Measurements from ENCODE around the gene ARHGAP24. TPM values are rescaled to one million over a fixed set of nuclear protein-coding genes. Genes with fewer than 3 reads are reported as not detected.

The ARHGAP24 gene
- total RNA-seq, 2 donors from 2014 or later, result 66.8 to 85.6 TPM

- Histone ChIP-seq H3K27me3 (ENCODE audit: control insufficient read depth, insufficient read depth, low read length, poor library complexity, severe bottlenecking) (no peaks in the 10 kb centered on the region), H3K27ac (ENCODE audit: low read depth, low read length) (no peak overlapping the region), H3K4me3 (ENCODE audit: low read length) (no peak overlapping the region), H3K9me3 (ENCODE audit: control insufficient read depth, low read length) (no peaks in the 10 kb centered on the region), H3K9ac (ENCODE audit: extremely low read depth, low read length, poor library complexity, severe bottlenecking) (no peak overlapping the region), H3K4me1 (ENCODE audit: control insufficient read depth, insufficient read depth, low read length) (peaks cover 1% of the 10 kb centered on the region), H3K36me3 (ENCODE audit: control insufficient read depth, insufficient read depth, low read length) (no peaks in the 10 kb centered on the region)
- no peaks in the 10 kb centered on the region for H3K36me3 Mint-ChIP-seq (ENCODE audit: low read depth)
- H3K4me3 Mint-ChIP-seq, result no peak overlapping the region
- H3K27ac Mint-ChIP-seq, result no peak overlapping the region
- WGBS, 2 experiments (ENCODE audit: insufficient coverage in 1 of 2, insufficient read length in 1 of 2), result 76% methylated on average over 5 of the region's 5 CpGs; no CpG with 5 or more reads in 1 of the 2 experiments
- no peak for TF ChIP-seq CTCF (conservative IDR thresholded peaks at IDR 0.05)
- H3K4me1 Mint-ChIP-seq, result peaks cover 22% of the 10 kb centered on the region
- no peaks in the 10 kb centered on the region for H3K9me3 Mint-ChIP-seq
- DNase-seq, result no peak
- H3K27me3 Mint-ChIP-seq (ENCODE audit: insufficient read depth), result no peaks in the 10 kb centered on the region
These were observed 394.2 kb downstream of the ARHGAP24 start for GRCh38 chr4:85869181-85869580.

GRCh38 chr4:85870298-85871083 lies 395.5 kb downstream of the ARHGAP24 start:
- no peak overlapping the region for H3K27ac Mint-ChIP-seq
- H3K4me3 Mint-ChIP-seq, result no peak overlapping the region

GRCh38 chr4:85873566-85873965 lies 398.6 kb downstream of the ARHGAP24 start:
- H3K9ac ChIP-seq (ENCODE audit: extremely low read depth, low read length, poor library complexity, severe bottlenecking), result no peak overlapping the region
- H3K9me3 ChIP-seq (ENCODE audit: control insufficient read depth, low read length), result no peaks in the 10 kb centered on the region
- H3K9me3 Mint-ChIP-seq, result no peaks in the 10 kb centered on the region
- 100% methylated on average over 1 of the region's 1 CpG; no CpG with 5 or more reads in 1 of the 2 experiments for WGBS, 2 experiments (ENCODE audit: insufficient coverage in 1 of 2, insufficient read length in 1 of 2)
- no peak overlapping the region for H3K4me3 Mint-ChIP-seq
- no peak for DNase-seq
- no peaks in the 10 kb centered on the region for H3K36me3 ChIP-seq (ENCODE audit: control insufficient read depth, insufficient read depth, low read length)
- H3K4me1 Mint-ChIP-seq, result peaks cover 15% of the 10 kb centered on the region
- no peak overlapping the region for H3K27ac Mint-ChIP-seq
- no peak overlapping the region for H3K27ac ChIP-seq (ENCODE audit: low read depth, low read length)
- no peaks in the 10 kb centered on the region for H3K27me3 ChIP-seq (ENCODE audit: control insufficient read depth, insufficient read depth, low read length, poor library complexity, severe bottlenecking)
- H3K4me3 ChIP-seq (ENCODE audit: low read length), result no peak overlapping the region
- H3K27me3 Mint-ChIP-seq (ENCODE audit: insufficient read depth), result no peaks in the 10 kb centered on the region
- H3K36me3 Mint-ChIP-seq (ENCODE audit: low read depth), result no peaks in the 10 kb centered on the region
- no peak for TF ChIP-seq CTCF (conservative IDR thresholded peaks at IDR 0.05)
- H3K4me1 ChIP-seq (ENCODE audit: control insufficient read depth, insufficient read depth, low read length), result peaks cover 15% of the 10 kb centered on the region

More at GRCh38 chr4:85870298-85871083, 395.5 kb downstream of the ARHGAP24 start:
- H3K9me3 Mint-ChIP-seq, result no peaks in the 10 kb centered on the region
- WGBS, 2 experiments (ENCODE audit: insufficient coverage in 1 of 2, insufficient read length in 1 of 2), result no CpG with 5 or more reads among the region's 2 CpGs
- Histone ChIP-seq H3K27me3 (ENCODE audit: control insufficient read depth, insufficient read depth, low read length, poor library complexity, severe bottlenecking) (no peaks in the 10 kb centered on the region), H3K4me1 (ENCODE audit: control insufficient read depth, insufficient read depth, low read length) (peaks cover 4% of the 10 kb centered on the region), H3K9ac (ENCODE audit: extremely low read depth, low read length, poor library complexity, severe bottlenecking) (no peak overlapping the region), H3K27ac (ENCODE audit: low read depth, low read length) (no peak overlapping the region), H3K36me3 (ENCODE audit: control insufficient read depth, insufficient read depth, low read length) (no peaks in the 10 kb centered on the region), H3K9me3 (ENCODE audit: control insufficient read depth, low read length) (no peaks in the 10 kb centered on the region), H3K4me3 (ENCODE audit: low read length) (no peak overlapping the region)
- H3K27me3 Mint-ChIP-seq (ENCODE audit: insufficient read depth), result no peaks in the 10 kb centered on the region
- no peaks in the 10 kb centered on the region for H3K36me3 Mint-ChIP-seq (ENCODE audit: low read depth)
- no peak for TF ChIP-seq CTCF (conservative IDR thresholded peaks at IDR 0.05)
- H3K4me1 Mint-ChIP-seq, result peaks cover 22% of the 10 kb centered on the region
- no peak for DNase-seq

Data from endodermal cell (in vitro differentiated cells).